NCI-H1417 (cell line): ENCODE data around the gene GOLGA6L6.
"Not testable (repeated sequence)": the region's sequence is repeated elsewhere in the genome, so short reads cannot be mapped to it uniquely, and the experiment has no call there.

Experiments
- DNase-seq, 3 experiments: peaks; one replicate each; lab custom pipeline; 2025; lab: John Stamatoyannopoulos, UW

GOLGA6L6 gene

GRCh38 chr15:20541700-20542099, at the start of gene GOLGA6L6:
Gene GOLGA6L6 (minus strand): TSS chr15:20541800. CDS start chr15:20541709, 91 bp downstream.
- DNase-seq = not testable (repeated sequence)

- not testable (repeated sequence) for DNase-seq
Observed at GRCh38 chr15:20590069-20590468, 48.5 kb upstream of the GOLGA6L6 start.

GRCh38 chr15:20586821-20587220, 45.2 kb upstream of the GOLGA6L6 start:
- DNase-seq = not testable (repeated sequence)

GRCh38 chr15:20582726-20583115, 41.1 kb upstream of the GOLGA6L6 start:
- DNase-seq = not testable (repeated sequence)

GRCh38 chr15:20582109-20582725, 40.6 kb upstream of the GOLGA6L6 start:
- not testable (repeated sequence) for DNase-seq

GRCh38 chr15:20581261-20582108, 39.9 kb upstream of the GOLGA6L6 start:
- DNase-seq = not testable (repeated sequence)

GRCh38 chr15:20579662-20580061, 38.1 kb upstream of the GOLGA6L6 start:
- not testable (repeated sequence) for DNase-seq

- DNase-seq = not testable (repeated sequence)
Observed at GRCh38 chr15:20551289-20551688, 9.7 kb upstream of the GOLGA6L6 start.

- not testable (repeated sequence) for DNase-seq
Observed at GRCh38 chr15:20505926-20506658, 35.5 kb downstream of the GOLGA6L6 start.

- DNase-seq = not testable (repeated sequence)
Observed at GRCh38 chr15:20502839-20503238, 38.8 kb downstream of the GOLGA6L6 start.

- DNase-seq = not testable (repeated sequence)
Observed at GRCh38 chr15:20501512-20502222, 39.9 kb downstream of the GOLGA6L6 start.

- DNase-seq = not testable (repeated sequence)
Observed at GRCh38 chr15:20497781-20498180, 43.8 kb downstream of the GOLGA6L6 start.

GRCh38 chr15:20493035-20493434, 48.6 kb downstream of the GOLGA6L6 start:
- DNase-seq = not testable (repeated sequence)

GRCh38 chr15:20492598-20492997, 49.0 kb downstream of the GOLGA6L6 start:
- not testable (repeated sequence) for DNase-seq

GRCh38 chr15:20489320-20489719, 52.3 kb downstream of the GOLGA6L6 start:
- DNase-seq = not testable (repeated sequence)
